Dendritic cell treated with granulocyte-macrophage colony-stimulating factor and Interleukin-4, amounts not matched to agents 40 ng/mL and 50 ng/mL, for 4 days (primary cell): ENCODE measurements around the gene IFNL4.
"Not testable (repeated sequence)": the region's sequence is repeated elsewhere in the genome, so short reads cannot be mapped to it uniquely, and the experiment has no call there.

Source experiments
- H3K27ac Mint-ChIP-seq: one replicate; pipeline ENCODE4 v1.8.0; 2022; ENCODE audit warnings: mild to moderate bottlenecking, mixed read lengths
- H3K27me3 Mint-ChIP-seq: one replicate; pipeline ENCODE4 v1.8.0; 2022; ENCODE audit warnings: mild to moderate bottlenecking, mixed read lengths
- H3K36me3 Mint-ChIP-seq: one replicate; pipeline ENCODE4 v1.8.0; 2022; ENCODE audit warnings: low read depth, mixed read lengths
- H3K4me1 Mint-ChIP-seq: one replicate; pipeline ENCODE4 v1.8.0; 2022; ENCODE audit warnings: low read depth, mixed read lengths
- H3K4me3 Mint-ChIP-seq: one replicate; pipeline ENCODE4 v1.8.0; 2022; ENCODE audit warnings: mild to moderate bottlenecking, moderate library complexity, mixed read lengths
- H3K9me3 Mint-ChIP-seq: one replicate; pipeline ENCODE4 v1.8.0; 2022; ENCODE audit warnings: mixed read lengths
- intact Hi-C: fragments of 100-400 bp; cut with micrococcal nuclease; formaldehyde crosslinking; loops from one replicate; pipeline ENCODE4 v1.15.0; 2022

Gene IFNL4

DNA sequence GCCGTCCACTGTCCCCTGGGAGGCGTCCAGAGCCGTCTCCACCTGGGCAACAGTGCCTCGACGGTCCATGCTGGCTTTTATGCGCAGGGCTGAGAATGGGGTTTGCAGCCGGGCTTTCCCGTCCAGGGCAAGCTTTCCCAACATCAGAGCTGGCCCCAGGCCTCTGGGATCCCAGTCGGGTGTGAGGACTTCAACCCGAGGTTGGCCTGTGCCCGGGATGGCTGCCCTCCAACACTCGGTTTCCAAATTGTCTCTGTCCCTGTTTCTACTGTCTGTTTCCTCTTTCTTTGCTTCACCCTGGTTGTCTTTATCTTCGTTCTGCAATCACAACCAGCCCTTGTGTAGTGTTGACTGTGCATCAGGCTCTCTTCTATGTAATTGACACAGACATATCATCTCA, at the start of gene IFNL4:
Gene IFNL4, minus strand, starts transcription at position 51 of the 400 bp plus-strand sequence.
- Mint-ChIP-seq H3K4me1 (peaks cover 5% of the 10 kb centered on the region), H3K36me3 (no peaks in the 10 kb centered on the region), H3K4me3 (no peak within 1 kb of the TSS), H3K9me3 (no peaks in the 10 kb centered on the region), H3K27ac (no peak within 1 kb of the TSS), H3K27me3 (peaks cover 49% of the 10 kb centered on the region)
- intact Hi-C loops = no loop called here

DNA sequence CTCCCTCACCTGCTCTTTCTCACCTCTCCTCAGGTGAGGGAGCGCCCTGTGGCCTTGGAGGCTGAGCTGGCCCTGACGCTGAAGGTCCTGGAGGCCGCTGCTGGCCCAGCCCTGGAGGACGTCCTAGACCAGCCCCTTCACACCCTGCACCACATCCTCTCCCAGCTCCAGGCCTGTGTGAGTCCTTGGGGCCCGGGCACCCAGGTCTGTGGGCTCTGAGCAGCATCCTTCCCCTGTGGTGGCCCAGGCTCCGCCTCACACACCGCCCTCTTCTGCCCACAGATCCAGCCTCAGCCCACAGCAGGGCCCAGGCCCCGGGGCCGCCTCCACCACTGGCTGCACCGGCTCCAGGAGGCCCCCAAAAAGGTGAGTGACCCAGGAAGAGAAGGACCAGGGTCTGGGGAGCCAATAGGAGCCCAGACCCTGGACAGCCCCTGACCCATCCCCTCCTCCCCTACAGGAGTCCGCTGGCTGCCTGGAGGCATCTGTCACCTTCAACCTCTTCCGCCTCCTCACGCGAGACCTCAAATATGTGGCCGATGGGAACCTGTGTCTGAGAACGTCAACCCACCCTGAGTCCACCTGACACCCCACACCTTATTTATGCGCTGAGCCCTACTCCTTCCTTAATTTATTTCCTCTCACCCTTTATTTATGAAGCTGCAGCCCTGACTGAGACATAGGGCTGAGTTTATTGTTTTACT, 49.4 kb upstream of the IFNL4 start:
- intact Hi-C loops = no loop called here
- H3K4me3 Mint-ChIP-seq = peak overlapping the region; percentile 39
- no peaks in the 10 kb centered on the region for H3K36me3 Mint-ChIP-seq
- peaks cover 17% of the 10 kb centered on the region for H3K27me3 Mint-ChIP-seq
- peak overlapping the region; percentile 69 for H3K27ac Mint-ChIP-seq
- no peaks in the 10 kb centered on the region for H3K9me3 Mint-ChIP-seq
- H3K4me1 Mint-ChIP-seq = peaks cover 46% of the 10 kb centered on the region

DNA sequence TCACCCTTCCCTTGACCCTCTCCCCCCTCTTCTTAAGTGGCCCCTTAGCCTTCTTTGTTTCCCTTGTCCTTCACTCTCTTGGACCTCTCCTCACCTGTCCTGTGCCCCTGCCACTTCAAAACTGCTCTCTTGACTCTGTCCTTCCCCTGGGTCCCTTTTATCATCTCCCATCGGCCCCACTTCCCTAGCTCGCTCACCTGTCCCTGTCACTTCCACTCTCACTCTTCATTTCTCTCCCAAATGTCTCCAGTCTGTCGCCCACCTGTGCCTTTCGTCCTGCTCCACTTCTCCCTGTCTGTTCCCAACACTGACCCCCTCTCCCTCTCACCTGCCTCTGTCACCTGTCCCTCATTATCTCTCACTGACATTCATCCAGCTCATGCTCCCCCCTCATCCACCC, 48.2 kb upstream of the IFNL4 start:
- intact Hi-C loops = no loop called here
- Mint-ChIP-seq H3K4me1 (peaks cover 45% of the 10 kb centered on the region), H3K4me3 (no peak overlapping the region), H3K27ac (no peak overlapping the region), H3K36me3 (no peaks in the 10 kb centered on the region), H3K27me3 (peaks cover 19% of the 10 kb centered on the region), H3K9me3 (no peaks in the 10 kb centered on the region)

DNA sequence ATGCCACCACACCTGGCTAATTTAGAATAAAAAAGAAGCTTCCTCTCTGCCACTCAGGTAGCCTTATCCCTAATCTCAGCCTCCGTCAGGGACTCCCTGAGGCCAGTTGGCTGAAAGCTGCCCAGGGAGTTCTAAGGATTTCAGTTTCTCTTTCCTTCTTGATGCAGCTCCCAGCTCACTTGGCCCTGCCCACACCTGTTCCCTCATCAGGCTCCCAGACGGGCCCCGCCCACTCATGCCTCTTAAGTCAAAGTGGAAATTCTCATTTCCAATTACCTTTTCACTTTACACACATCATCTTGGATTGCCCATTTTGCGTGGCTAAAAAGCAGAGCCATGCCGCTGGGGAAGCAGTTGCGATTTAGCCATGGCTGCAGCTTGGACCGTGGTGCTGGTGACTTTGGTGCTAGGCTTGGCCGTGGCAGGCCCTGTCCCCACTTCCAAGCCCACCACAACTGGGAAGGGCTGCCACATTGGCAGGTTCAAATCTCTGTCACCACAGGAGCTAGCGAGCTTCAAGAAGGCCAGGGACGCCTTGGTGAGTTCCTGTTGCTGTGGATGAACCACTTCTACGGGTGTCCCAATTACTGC, 47.5 kb upstream of the IFNL4 start, which contains the start of gene IFNL1:
Gene IFNL1, plus strand, starts transcription at position 353 of the 591 bp plus-strand sequence. Its CDS starts 15 bp downstream, at position 368.
- Mint-ChIP-seq H3K9me3 (no peaks in the 10 kb centered on the region), H3K4me1 (peaks cover 49% of the 10 kb centered on the region), H3K27ac (no peak within 1 kb of the TSS), H3K36me3 (no peaks in the 10 kb centered on the region), H3K27me3 (peaks cover 21% of the 10 kb centered on the region), H3K4me3 (no peak within 1 kb of the TSS)
- intact Hi-C loops = no loop called here

DNA sequence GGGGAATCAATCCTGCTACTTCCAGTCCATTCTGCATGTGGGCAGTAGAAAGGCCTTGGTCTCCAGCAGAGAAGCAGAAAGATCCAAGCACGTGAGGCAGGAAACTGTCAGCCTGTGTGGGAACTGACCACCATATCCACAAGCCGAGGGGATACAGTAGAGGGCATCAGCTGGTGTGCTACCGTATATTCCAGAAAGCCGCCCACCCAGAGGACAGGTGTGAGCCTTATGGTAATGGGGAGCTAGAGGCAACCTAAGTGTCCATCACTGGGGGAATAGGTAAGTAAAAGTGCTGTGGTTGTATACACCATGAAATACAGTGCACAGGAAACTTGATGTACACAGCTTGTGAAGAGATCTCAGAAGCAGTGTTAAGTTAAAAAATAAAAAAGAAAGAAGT, 44.7 kb upstream of the IFNL4 start:
- Mint-ChIP-seq H3K27me3 (peaks cover 30% of the 10 kb centered on the region), H3K27ac (peak overlapping the region; percentile 25)

DNA sequence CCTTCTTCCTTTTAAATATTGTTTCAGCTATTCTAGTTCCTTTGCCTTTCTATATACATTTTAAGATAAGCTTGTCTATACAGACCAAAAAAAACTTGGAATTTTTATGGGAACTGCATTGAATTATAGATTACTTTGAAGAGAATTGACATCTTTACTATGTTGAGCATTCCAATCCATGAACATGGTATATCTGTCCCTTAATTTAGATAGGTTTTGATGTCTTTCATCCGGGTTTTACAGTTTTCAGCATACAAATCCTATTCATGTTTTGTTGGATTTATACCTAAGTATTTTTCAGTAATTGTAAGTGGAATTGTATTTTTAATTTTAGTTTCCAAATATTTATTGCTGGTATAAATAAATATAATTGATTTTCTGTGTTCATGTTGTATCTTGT, 35.4 kb upstream of the IFNL4 start:
- no peaks in the 10 kb centered on the region for H3K36me3 Mint-ChIP-seq
- intact Hi-C loops = no loop called here
- peaks cover 7% of the 10 kb centered on the region for H3K9me3 Mint-ChIP-seq
- H3K27me3 Mint-ChIP-seq = peaks cover 2% of the 10 kb centered on the region
- peaks cover 17% of the 10 kb centered on the region for H3K4me1 Mint-ChIP-seq
- H3K4me3 Mint-ChIP-seq = no peak overlapping the region
- H3K27ac Mint-ChIP-seq = no peak overlapping the region

More for the DNA sequence above, 44.7 kb upstream of the IFNL4 start:
- no peaks in the 10 kb centered on the region for H3K36me3 Mint-ChIP-seq
- no peak overlapping the region for H3K4me3 Mint-ChIP-seq
- peaks cover 38% of the 10 kb centered on the region for H3K4me1 Mint-ChIP-seq
- intact Hi-C loops = no loop called here
- H3K9me3 Mint-ChIP-seq = no peaks in the 10 kb centered on the region

DNA sequence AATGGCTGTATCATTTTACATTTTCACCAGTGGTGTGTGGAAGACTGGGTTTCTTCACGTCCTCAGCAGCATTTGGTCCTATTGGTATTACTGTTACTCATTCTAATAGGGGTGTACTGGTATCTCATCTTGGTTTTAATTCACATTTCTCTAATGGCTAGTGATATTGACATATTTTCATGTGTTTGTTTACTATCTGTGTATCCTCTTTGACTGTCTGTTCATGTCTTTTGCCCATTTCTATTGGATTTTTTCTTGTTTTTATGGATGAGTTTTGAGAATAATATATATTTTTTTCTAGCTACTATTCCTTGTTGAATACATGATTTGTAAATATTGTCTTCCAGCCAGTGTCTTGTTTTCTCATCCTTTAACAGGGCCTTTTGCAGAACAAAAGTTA, 33.4 kb upstream of the IFNL4 start:
- Mint-ChIP-seq H3K27me3 (peaks cover 9% of the 10 kb centered on the region), H3K27ac (no peak overlapping the region), H3K9me3 (peaks cover 7% of the 10 kb centered on the region), H3K4me3 (no peak overlapping the region), H3K4me1 (peaks cover 5% of the 10 kb centered on the region), H3K36me3 (no peaks in the 10 kb centered on the region)
- intact Hi-C loops = no loop called here

DNA sequence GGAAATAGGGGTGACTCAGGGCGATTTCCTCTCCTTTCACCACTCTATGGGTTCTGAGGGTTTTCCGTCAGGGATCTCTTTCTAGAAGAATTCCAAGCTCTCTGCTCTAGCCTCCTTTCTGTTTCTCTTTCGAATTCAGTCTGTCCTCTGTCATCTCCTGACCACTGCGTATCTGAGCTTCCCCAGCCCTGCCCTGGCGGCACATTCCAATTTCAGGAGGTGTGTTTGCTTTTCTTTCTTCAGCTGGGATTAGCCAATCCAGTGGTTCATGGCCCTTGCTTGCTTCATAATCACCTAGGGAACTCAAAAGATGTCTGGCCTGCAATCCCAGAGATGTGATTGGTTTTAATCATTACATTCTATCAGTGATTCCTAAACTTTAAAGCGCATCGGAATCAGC, 28.9 kb upstream of the IFNL4 start:
- H3K4me1 Mint-ChIP-seq = no peaks in the 10 kb centered on the region
- no peaks in the 10 kb centered on the region for H3K36me3 Mint-ChIP-seq
- no peak overlapping the region for H3K27ac Mint-ChIP-seq
- H3K27me3 Mint-ChIP-seq = peaks cover 15% of the 10 kb centered on the region
- peaks cover 7% of the 10 kb centered on the region for H3K9me3 Mint-ChIP-seq
- intact Hi-C loops = no loop called here
- no peak overlapping the region for H3K4me3 Mint-ChIP-seq

DNA sequence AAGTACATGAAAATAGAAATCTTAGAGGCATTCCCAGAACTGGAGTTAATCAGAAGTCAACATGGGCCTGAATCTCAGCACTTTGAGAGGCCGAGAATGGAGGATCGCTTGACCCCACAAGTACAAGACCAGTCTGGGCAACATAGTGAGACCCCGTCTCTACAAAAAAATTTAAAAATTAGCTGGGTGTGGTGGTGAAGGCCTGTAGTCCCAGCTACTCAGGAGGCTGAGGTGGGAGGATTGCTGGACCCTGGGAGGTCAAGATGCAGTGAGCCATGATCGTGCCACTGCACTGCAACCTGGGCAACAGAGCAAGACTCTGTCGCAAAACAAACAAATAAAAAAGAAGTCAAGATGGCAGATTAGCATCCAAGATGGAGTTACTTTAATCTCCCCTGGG, 28.1 kb upstream of the IFNL4 start:
- Mint-ChIP-seq H3K36me3 (no peaks in the 10 kb centered on the region), H3K4me3 (no peak overlapping the region), H3K9me3 (peaks cover 1% of the 10 kb centered on the region), H3K4me1 (no peaks in the 10 kb centered on the region), H3K27ac (peak overlapping the region; percentile 56), H3K27me3 (peaks cover 13% of the 10 kb centered on the region)
- intact Hi-C loops = no loop called here

DNA sequence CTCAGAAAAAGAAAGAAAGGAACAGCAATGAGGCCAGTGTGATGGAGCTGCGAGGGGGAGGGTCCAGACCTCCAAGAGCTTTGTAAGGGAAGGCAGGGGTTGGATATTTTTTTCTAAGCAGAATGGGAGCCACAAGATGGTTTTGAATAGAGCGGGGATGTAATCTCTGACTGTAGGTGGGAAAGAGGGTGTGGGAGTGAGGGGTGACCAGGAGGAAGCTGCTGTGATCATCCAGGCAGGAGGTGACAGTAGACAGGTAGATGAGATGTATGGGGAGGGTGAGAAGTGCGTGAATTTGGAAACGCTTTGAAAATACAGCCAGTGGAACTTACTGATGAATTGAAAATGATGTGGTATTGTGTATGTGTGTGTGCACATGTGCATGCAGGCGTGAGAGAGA, 26.9 kb upstream of the IFNL4 start:
- Mint-ChIP-seq H3K36me3 (no peaks in the 10 kb centered on the region), H3K4me1 (no peaks in the 10 kb centered on the region), H3K9me3 (no peaks in the 10 kb centered on the region), H3K4me3 (no peak overlapping the region), H3K27me3 (peaks cover 18% of the 10 kb centered on the region), H3K27ac (no peak overlapping the region)
- intact Hi-C loops = no loop called here

DNA sequence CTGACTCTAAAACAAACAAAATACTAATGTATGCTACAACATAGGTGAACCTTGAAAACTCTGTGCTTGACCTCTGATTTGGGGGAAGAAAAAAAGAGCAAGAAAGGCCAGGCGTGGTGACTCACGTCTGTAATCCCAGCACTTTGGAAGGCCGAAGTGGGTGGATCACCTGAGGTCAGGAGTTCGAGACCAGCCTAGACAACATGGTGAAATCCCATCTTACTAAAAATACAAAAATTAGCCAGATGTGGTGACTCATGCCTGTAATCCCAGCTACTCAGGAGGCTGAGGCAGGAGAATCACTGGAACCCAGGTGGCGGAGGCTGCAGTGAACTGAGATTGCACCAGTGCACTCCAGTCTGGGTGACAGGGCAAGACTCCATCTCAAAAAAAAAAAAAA, 25.2 kb upstream of the IFNL4 start:
- H3K36me3 Mint-ChIP-seq, intact Hi-C loops, H3K27ac Mint-ChIP-seq, H3K4me3 Mint-ChIP-seq, H3K4me1 Mint-ChIP-seq, H3K9me3 Mint-ChIP-seq: not testable (repeated sequence)
- H3K27me3 Mint-ChIP-seq = peaks cover 30% of the 10 kb centered on the region

DNA sequence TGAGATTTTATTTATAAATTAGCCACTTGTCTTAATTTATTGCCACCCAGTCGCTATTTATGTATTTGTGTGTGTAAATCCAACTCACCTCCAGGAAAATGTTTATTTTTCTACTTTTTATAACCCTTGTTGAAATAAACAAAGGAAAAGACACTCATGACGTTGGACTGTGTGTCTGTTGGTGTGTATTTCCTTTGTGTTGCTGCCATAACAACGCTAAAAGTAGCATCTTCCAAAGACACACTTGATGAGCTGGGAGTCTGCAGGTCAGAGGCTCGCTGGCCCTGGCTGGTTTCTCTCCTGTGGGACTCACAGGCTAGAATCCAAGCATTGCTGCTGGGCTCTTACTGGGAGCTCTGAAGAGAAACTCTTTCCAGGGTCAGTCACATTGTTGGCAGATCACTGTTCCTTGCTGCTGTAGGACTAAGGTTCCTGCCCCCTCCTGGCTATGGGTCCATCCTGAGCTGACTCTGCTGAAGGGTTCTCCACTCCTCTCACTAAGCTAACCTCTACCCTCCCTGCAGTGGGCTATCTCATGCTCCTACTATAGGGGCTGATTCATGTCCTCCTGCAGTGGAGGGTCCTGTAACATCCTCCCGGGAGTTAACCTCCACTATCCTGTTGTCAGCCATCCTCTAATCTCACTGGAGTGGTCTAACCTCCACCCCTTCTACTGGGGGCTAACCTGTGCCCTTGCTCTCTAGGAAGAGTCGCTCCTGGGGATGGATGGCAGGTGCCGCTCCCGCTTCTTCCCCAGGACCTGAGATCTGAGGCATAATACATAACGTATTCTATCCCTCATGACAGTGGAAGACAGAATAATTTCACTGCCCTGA, 21.6 kb upstream of the IFNL4 start:
- H3K27me3 Mint-ChIP-seq = peaks cover 37% of the 10 kb centered on the region
- no peaks in the 10 kb centered on the region for H3K9me3 Mint-ChIP-seq
- intact Hi-C loops = no loop called here
- H3K27ac Mint-ChIP-seq = no peak overlapping the region
- no peak overlapping the region for H3K4me3 Mint-ChIP-seq
- H3K36me3 Mint-ChIP-seq = no peaks in the 10 kb centered on the region
- no peaks in the 10 kb centered on the region for H3K4me1 Mint-ChIP-seq

DNA sequence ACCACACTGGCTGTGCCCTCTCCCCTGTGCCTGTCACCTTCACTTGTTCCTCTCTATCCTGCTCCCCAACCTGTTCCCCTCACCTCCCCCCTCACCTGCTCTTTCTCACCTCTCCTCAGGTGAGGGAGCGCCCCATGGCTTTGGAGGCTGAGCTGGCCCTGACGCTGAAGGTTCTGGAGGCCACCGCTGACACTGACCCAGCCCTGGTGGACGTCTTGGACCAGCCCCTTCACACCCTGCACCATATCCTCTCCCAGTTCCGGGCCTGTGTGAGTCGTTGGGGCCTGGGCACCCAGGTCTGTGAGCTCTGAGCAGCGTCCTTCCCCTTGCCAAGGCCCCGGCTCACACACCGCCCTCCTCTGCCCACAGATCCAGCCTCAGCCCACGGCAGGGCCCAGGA, 20.7 kb upstream of the IFNL4 start:
- peaks cover 46% of the 10 kb centered on the region for H3K27me3 Mint-ChIP-seq
- H3K9me3 Mint-ChIP-seq, H3K27ac Mint-ChIP-seq, H3K36me3 Mint-ChIP-seq, H3K4me1 Mint-ChIP-seq, intact Hi-C loops, H3K4me3 Mint-ChIP-seq: not testable (repeated sequence)

DNA sequence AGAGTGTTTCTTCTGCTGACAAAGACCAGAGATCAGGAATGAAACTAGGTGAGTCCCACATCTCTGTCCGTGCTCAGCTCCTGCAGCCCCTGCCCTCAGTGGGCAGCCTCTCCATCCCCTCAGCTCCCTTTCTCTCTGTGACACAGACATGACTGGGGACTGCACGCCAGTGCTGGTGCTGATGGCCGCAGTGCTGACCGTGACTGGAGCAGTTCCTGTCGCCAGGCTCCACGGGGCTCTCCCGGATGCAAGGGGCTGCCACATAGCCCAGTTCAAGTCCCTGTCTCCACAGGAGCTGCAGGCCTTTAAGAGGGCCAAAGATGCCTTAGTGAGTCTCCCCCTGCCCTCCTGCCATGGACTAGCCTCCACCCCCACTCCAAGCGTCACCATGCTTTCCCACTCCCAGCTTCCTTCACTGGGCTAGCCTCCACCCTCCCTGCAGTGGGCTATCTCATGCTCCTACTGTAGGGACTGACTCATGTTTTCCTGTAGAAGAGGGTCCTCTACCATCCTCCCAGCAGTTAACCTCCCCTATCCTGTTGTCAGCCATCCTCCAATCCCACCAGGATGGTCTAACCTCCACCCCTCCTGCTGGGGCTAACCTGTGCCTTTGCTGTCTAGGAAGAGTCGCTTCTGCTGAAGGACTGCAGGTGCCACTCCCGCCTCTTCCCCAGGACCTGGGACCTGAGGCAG, 20.0 kb upstream of the IFNL4 start:
- H3K9me3 Mint-ChIP-seq, H3K27ac Mint-ChIP-seq, H3K4me3 Mint-ChIP-seq, H3K36me3 Mint-ChIP-seq, intact Hi-C loops: not testable (repeated sequence)
- H3K4me1 Mint-ChIP-seq = peaks cover 11% of the 10 kb centered on the region
- peaks cover 53% of the 10 kb centered on the region for H3K27me3 Mint-ChIP-seq
